HG02588 (cell line): ENCODE results near the gene DCLK3.

ENCODE experiments used
- ATAC-seq: cut with Tn5 transposase; IDR thresholded peaks from one replicate; pipeline ENCODE4 v1.9.1; 2021; ENCODE audit warnings: mild to moderate bottlenecking, moderate library complexity; ENCODE audit not compliant: unreplicated experiment

Gene DCLK3

DNA sequence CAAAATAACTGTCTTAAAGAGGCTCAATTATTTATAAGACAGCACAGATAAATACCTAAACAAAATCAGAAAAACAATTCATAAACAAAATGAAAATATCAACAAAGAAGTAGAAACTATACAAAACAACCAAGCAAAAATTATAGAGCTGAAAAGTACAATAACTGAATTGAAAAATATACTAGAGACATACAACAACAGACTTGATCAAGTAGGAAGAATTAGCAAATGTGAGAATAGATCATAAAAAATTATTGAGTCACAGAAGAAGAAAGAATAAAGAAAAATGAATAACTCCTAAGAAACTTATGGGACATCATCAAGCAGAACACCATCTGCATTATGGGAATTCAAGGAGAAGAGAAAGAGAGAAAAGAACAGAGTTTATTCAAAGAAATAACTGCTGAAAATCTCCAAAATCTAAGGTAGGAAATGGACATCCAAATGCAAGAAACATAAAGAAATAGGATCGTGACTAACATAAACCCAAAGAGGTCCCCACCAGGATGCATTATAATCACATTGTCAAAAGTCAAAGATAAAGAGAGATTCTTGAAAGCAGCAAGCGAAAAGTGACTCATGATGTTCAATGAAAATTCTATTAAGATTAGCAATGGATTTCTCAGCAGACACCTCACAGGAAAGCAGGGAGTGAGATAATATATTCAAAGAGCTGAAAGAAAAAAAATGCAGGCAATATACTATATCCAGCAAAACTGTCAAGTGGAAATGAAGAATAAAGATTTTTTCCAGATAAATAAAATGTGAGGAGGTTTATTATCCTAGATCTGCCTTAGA is 85.9 kb downstream of the DCLK3 start:
- no peak for ATAC-seq

DNA sequence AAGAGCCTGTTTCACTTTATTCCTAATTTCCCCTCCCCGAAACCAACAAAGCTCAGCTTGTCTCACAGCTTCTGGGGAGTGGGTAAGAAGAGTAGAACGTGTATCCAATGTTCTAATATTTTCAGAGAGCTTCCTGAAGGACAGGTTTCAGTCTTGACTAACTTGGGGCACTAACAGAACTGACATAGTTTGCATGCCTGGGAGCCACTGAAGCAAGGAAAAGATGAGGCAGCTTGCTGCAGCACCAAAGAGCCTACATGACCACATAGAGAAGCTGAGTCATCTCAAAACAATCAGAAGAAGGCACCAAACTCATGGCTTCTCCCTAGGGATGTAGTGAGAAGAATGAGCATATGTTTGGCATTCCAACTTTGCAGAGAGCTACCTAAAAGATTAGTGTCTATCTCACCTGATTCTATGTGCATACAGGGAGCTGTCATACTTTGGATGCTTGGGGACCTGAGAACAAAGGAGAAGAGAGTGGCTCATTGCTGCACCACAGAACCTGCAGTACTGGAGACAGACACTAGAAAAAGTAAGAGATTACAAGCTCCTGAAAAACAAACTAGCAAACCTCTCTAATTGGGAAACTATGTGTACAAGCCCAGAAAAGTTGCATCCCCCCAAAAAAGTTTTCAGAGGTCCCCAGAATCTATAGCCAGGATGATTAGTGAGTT is 86.9 kb downstream of the DCLK3 start:
- peak; percentile 57 for ATAC-seq

DNA sequence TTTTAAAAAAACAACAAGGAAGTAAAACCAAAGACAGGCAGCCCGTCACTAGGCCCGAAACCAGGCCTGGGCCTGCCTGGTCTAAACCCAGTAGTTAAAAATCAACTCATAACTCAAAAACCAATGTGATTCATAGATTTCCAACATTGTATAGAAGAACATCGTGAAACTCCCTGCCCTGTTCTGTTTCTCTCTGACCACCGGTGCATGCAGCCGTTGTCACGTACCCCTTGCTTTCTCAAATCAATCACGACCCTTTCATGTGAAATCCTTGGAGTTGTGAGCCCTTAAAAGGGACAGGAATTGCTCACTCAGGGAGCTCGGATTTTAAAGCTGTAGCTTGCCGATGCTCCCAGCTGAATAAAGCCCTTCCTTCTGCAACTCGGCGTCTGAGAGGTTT is 89.5 kb downstream of the DCLK3 start:
- ATAC-seq = no peak

DNA sequence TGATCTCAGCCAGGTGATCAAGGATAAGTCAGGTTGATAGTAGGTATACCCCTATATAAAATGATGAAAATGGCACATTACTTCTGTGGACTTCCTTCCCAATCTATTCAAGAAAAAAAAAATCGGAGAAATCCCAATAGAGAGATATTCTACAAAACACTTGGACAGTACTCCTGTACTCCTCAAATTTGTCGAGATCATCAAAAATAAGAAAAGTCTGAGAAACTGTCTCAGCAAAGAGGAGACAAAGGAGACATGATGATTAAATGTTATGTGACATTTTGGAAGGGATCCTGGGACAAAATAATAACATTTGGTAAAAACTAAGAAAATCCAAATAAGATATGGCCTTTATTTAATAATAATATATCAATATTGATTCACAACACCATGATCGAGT is 94.6 kb downstream of the DCLK3 start:
- ATAC-seq = no peak

DNA sequence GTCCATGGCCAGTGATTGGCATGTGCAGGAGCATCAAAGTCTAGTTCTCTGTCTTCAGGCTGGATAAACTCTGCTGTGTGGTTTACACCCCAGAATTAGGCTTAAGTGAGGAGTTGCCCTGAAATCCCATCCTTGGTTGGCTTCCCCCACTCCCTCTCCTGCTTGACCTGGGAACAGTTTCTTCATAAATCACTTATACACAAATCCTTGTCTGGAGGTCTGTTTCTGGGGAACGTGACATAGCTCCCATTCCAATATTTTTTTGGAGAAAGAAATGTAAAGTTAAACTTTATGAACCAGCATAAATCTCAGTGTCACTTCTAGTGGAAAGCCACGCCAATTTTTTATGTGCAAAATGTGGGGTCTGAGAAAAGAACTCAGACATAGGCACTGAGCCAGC is 98.2 kb downstream of the DCLK3 start:
- ATAC-seq = no peak

DNA sequence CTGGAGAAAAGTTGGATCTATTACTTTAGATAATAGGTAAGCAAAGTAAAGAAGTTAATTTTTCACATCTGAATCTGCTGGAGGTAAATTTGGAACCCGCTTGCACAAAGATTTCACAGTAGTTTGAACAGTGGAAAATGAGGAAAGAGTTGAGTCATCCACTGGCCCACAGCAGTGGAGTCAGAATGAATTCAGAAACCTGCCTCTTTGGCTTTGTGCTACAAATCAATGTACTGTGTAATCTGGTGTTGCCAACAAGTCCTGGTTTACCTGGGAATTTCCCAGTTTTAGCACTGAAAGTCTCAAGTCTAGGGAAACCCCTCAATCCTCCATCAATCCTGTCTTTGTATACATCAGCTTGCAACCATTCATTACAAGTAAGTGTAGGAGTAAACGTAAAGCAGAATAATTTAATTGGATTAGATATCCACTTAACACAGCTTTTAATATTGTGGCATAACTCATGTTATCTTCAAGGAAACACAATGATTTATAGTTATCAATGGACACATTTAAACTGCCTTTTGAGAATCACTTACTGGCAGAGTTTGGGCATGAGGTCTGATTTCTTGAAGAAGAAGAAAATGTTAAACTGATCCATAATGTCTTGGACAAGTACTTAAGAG is 100.6 kb downstream of the DCLK3 start:
- ATAC-seq = peak; percentile 60

DNA sequence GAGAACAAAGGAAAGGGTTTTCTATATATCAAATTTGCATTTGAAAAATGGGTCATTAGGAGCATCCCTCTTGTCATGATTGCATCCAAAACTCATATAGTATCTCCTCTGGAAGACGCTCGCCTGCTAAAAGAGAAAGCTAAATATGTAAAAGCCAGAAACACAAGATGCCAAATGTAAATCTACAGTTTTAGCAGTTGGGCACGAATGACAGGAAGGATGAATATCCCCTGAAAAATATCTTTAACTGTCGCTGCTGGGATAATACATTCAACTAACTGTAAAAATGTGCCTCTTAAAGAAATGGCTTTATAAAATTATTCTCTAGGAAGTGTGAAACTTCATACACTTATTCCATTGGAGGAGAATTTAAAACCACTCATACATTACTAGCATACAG is 101.7 kb downstream of the DCLK3 start:
- no peak for ATAC-seq
